Smooth muscle cell (in vitro differentiated cells): ENCODE results near the gene DBNL. TPM values are rescaled to one million over a fixed set of nuclear protein-coding genes. Genes with fewer than 3 reads are reported as not detected.

Source experiments
- DNase-seq: peaks from one replicate; lab custom pipeline; 2025; ENCODE audit not compliant: unreplicated experiment; lab: John Stamatoyannopoulos, UW
- H2AFZ ChIP-seq: fragments of 200-600 bp; sonication (generic); 2 replicates; pipeline ENCODE4 v1.6.0; 2016; ENCODE audit warnings: antibody characterized with exemption, low read depth, mild to moderate bottlenecking
- H3F3A ChIP-seq: fragments of 200-600 bp; sonication (generic); 2 replicates; pipeline ENCODE4 v1.6.0; 2017; ENCODE audit warnings: antibody characterized with exemption, low read depth
- H3K27ac ChIP-seq: fragments of 200-600 bp; sonication (generic); 2 replicates; pipeline ENCODE4 v1.5.1; 2016; ENCODE audit warnings: low read depth, mild to moderate bottlenecking
- H3K27me3 ChIP-seq: fragments of 200-600 bp; sonication (generic); 2 replicates; pipeline ENCODE4 v1.6.1; 2016; ENCODE audit warnings: low read depth, mild to moderate bottlenecking
- H3K36me3 ChIP-seq: fragments of 200-600 bp; sonication (generic); 2 replicates; pipeline ENCODE4 v1.5.1; 2016; ENCODE audit warnings: low read depth
- H3K4me1 ChIP-seq: fragments of 200-600 bp; sonication (generic); 2 replicates; pipeline ENCODE4 v1.5.1; 2016; ENCODE audit warnings: low read depth
- H3K4me2 ChIP-seq: fragments of 200-600 bp; sonication (generic); 2 replicates; pipeline ENCODE4 v1.6.0; 2016; ENCODE audit warnings: mild to moderate bottlenecking
- H3K4me3 ChIP-seq: fragments of 200-600 bp; sonication (generic); 2 replicates; pipeline ENCODE4 v1.5.1; 2016; ENCODE audit warnings: mild to moderate bottlenecking
- H3K79me2 ChIP-seq: fragments of 200-600 bp; sonication (generic); 2 replicates; pipeline ENCODE4 v1.6.0; 2016; ENCODE audit warnings: low read depth, mild to moderate bottlenecking
- H3K9ac ChIP-seq: fragments of 200-600 bp; sonication (generic); 2 replicates; pipeline ENCODE4 v1.6.0; 2016; ENCODE audit warnings: low read depth
- H3K9me3 ChIP-seq: fragments of 200-600 bp; sonication (generic); replicated peaks from 2 replicates; pipeline ENCODE4 v1.5.1; 2016; ENCODE audit warnings: low read depth
- H4K20me1 ChIP-seq: fragments of 200-600 bp; sonication (generic); 2 replicates; pipeline ENCODE4 v1.6.0; 2016; ENCODE audit warnings: low read depth
- CTCF ChIP-seq: fragments of 200-600 bp; sonication (generic); IDR thresholded peaks from 2 replicates; pipeline ENCODE4 v1.5.1; 2017; ENCODE audit warnings: borderline replicate concordance, mild to moderate bottlenecking, antibody characterized with exemption; ENCODE audit not compliant: insufficient read depth, poor library complexity, severe bottlenecking
- WGBS: methylation state at CpG from one replicate; pipeline ENCODE4 v1.1.7; 2016; ENCODE audit warnings: low lambda C conversion rate; 5-methylcytosine and 5-hydroxymethylcytosine counted together
- polyA plus RNA-seq: library from polyadenylated mRNA; unstranded; fragments of >200 nt; fragmentation: Nextera tagmentation; extraction: Ambion mirVana; gene quantifications from 2 replicates; pipeline ENCODE4 v1.2.1, GENCODE V29; 2016
- total RNA-seq: library from RNA; depleted of rRNA; stranded (reverse); fragments of >200 nt; gene quantifications from 2 replicates; pipeline ENCODE4 v1.2.3, GENCODE V29; 2014

Gene DBNL
- total and polyA plus RNA-seq, 2 experiments from 2014 or later = 55.1 to 98.4 TPM

DNA sequence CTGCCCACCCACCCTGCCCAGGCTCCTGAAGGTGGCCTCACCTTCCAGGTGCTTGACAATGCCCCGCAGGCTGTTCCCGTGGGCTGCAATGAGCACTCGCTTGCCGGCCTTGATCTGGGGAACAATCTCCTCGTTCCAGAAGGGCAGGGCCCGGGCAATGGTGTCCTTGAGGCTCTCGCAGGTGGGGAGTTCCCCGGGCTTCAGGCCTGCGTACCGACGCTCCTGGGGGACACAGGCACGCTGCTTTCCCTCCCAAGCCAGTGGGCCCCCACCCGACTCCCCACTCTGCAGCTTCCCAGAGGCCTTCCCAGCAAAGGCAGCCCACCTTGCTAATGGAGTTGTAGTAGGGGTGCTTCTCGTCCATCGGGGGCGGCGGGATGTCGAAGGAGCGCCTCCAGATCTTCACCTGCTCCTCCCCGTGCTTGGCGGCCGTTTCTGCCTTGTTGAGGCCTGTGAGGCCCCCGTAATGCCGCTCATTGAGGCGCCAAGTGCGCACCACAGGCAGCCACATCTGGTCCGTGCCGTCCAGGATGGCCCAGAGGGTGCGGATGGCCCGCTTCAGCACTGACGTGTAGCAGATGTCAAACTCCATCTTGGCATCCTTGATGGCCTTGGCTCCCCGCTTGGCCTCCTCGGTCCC is 20.4 kb downstream of the DBNL start:
- H3K4me1 ChIP-seq = peaks cover 6% of the 10 kb centered on the region
- H3K36me3 ChIP-seq = no peaks in the 10 kb centered on the region
- H2AFZ ChIP-seq = no peak overlapping the region
- no peak for DNase-seq
- H3K9ac ChIP-seq = no peak overlapping the region
- no peaks in the 10 kb centered on the region for H3F3A ChIP-seq
- H3K79me2 ChIP-seq = no peaks in the 10 kb centered on the region
- no peak overlapping the region for H3K4me3 ChIP-seq
- WGBS = 64% methylated on average over 32 of the region's 33 CpGs
- no peak overlapping the region for H3K27ac ChIP-seq
- no peaks in the 10 kb centered on the region for H3K27me3 ChIP-seq
- TF ChIP-seq CTCF = no peak
- H3K4me2 ChIP-seq = no peak overlapping the region
- no peaks in the 10 kb centered on the region for H3K9me3 ChIP-seq
- H4K20me1 ChIP-seq = peaks cover 5% of the 10 kb centered on the region

DNA sequence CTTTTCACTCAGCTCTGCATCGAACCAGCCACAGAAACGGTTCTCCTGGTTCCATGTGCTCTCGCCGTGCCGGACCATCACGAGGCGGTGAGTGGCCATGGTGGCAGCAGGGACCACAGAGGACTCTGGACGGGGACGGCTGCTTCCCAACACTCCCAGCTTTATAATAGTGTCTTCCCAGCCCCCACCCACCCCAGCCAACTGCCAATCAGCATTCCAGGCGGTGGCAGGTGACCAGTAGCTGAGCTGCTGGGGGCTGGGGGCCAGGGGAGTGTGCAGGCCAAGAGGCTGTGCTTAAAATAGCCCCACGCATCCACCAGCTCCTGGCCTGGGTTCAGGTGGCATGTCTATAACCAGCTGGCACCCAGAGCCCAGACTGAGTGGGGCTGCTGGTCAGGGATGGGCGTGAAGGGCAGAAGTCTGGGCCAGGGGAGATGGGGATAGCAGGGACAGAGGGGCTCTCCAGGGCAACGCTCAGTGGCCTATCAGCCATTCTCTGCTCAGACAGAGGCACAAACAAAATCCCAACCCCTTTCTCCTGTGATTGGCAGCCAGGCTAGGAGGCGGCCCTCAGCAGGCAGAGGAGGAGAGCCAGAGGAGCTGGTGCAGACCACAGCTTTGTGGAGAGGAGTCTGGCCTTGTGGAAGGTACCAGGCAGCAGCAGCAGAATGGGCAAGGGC is 21.1 kb downstream of the DBNL start, which contains the start of gene PGAM2:
Gene PGAM2 (minus strand): TSS at position 137 of the 680 bp plus-strand sequence. CDS start 38 bp downstream, at position 99.
- WGBS = 60% methylated on average over 14 of the region's 14 CpGs
- H3K9me3 ChIP-seq = no peaks in the 10 kb centered on the region
- H3K9ac ChIP-seq = no peak within 1 kb of the TSS
- H3F3A ChIP-seq = no peaks in the 10 kb centered on the region
- H3K36me3 ChIP-seq = no peaks in the 10 kb centered on the region
- no peaks in the 10 kb centered on the region for H3K79me2 ChIP-seq
- peaks cover 6% of the 10 kb centered on the region for H3K4me1 ChIP-seq
- H3K27me3 ChIP-seq = no peaks in the 10 kb centered on the region
- no peak for DNase-seq
- H3K4me3 ChIP-seq = no peak within 1 kb of the TSS
- peaks cover 5% of the 10 kb centered on the region for H4K20me1 ChIP-seq
- TF ChIP-seq CTCF = no peak
- no peak within 1 kb of the TSS for H3K4me2 ChIP-seq
- no peak within 1 kb of the TSS for H2AFZ ChIP-seq
- no peak within 1 kb of the TSS for H3K27ac ChIP-seq

DNA sequence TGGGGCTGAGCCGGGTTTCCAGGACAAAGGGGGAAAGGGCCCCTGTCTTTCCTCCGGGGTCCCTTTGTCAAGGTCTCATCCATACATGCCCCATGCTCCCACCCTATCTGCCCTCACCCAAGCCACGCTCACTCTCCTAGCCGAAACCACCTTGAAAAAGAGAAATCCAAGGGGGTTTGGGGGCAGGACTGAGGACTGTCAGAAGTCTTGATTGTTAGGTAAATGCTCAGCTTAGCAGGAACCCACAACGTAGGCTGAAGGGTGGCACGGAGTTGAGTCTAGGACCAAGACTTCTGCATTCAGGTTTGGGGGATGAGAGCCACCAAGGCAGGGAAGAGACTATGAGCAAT is 21.6 kb downstream of the DBNL start:
- 77% methylated on average over 6 of the region's 6 CpGs for WGBS
- H2AFZ ChIP-seq = no peak overlapping the region
- TF ChIP-seq CTCF = no peak

More for the DNA sequence above, 21.6 kb downstream of the DBNL start:
- Histone ChIP-seq H3K4me2 (no peak overlapping the region), H3K36me3 (no peaks in the 10 kb centered on the region), H3K79me2 (no peaks in the 10 kb centered on the region), H3K27me3 (no peaks in the 10 kb centered on the region), H3F3A (no peaks in the 10 kb centered on the region), H3K4me1 (peaks cover 6% of the 10 kb centered on the region), H3K4me3 (no peak overlapping the region), H3K9me3 (no peaks in the 10 kb centered on the region), H3K9ac (no peak overlapping the region), H3K27ac (no peak overlapping the region), H4K20me1 (peaks cover 3% of the 10 kb centered on the region)
- DNase-seq = no peak
